22Rv1 (cell line): ENCODE data around the gene OR2AG2.

ENCODE experiments used
- CTCF ChIP-seq: fragments of 450-650 bp; IDR thresholded peaks from 2 replicates; pipeline ENCODE4 v1.5.1; 2017; ENCODE audit warnings: mild to moderate bottlenecking
- ZFX ChIP-seq: fragments of 450-650 bp; IDR thresholded peaks from 2 replicates; pipeline ENCODE4 v1.6.1; 2017; ENCODE audit warnings: antibody characterized with exemption, borderline replicate concordance

DNA sequence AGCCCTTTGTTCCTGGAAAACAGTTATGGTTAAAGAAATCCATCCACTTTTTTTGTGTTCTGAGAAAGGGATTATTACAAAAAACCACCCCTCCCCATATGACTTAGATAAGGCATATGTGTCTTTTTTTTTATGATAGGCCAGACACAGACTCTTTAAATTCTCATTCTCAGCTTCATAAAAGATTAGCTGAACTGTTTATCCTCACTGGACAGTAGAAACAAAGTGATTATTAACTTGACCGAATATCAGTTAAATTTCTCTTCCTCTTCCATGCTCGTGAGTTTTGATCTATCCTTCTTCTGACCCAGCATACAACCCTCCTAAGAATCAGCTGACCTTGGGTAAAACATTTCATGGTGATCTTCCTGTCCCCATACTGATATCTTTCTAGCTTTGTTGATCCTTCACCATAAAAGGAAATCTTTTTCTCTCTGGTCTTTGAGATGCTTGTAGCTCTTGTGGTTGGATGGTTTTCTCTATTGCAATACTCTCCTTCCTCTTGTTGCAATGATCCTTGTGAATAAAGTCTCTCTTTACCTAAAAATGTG lies 26.2 kb downstream of the OR2AG2 start:
- TF ChIP-seq CTCF (no peak), ZFX (no peak)
